ENCODE data around the gene METTL16.

- TF ChIP-seq CTCF (IDR thresholded peaks at IDR 0.05 in 8 of 11, conservative IDR thresholded peaks at IDR 0.05 in 3 of 11) (no peak), POLR2A (IDR thresholded peaks at IDR 0.05) (no peak)
Observed at GRCh38 chr17:2427215-2427614, 84.5 kb downstream of the METTL16 start.
